ENCODE measurements around the gene RAB10.
"Not testable (repeated sequence)": the region's sequence is repeated elsewhere in the genome, so short reads cannot be mapped to it uniquely, and the experiment has no call there.

Gene RAB10

GRCh38 chr2:26150243-26150642 lies 116.4 kb downstream of the RAB10 start:
- no peaks in the 10 kb centered on the region for H3K36me3 Mint-ChIP-seq
- no peak for ATAC-seq (ENCODE audit: low read depth)
- no peak for DNase-seq (ENCODE audit: low spot score in 2 of 2)
- no peak overlapping the region for H3K4me3 Mint-ChIP-seq
- peaks cover 9% of the 10 kb centered on the region for H3K27me3 Mint-ChIP-seq
- H3K9me3 Mint-ChIP-seq = no peaks in the 10 kb centered on the region
- peak overlapping the region; percentile 14 for H3K27ac Mint-ChIP-seq
- peaks cover under 1% of the 10 kb centered on the region for H3K4me1 Mint-ChIP-seq

DNA sequence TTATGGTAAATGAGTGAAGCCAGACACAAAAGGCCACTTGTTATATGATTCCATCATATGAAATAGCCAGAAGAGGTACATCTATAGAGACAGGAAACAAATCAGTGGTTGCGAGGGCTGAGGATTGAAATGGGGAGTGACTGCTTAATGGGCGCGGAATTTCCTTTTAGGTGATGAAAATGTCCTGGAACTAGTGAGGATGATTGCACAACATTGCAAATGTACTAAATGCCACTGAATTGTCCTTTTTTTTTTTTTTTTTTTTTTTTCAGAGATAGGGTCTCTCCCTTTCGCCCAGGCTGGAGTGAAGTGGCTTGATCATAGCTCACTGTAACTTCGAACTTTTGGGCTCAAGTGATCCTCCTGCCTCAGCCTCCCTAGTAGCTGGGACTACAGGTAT lies 123.7 kb downstream of the RAB10 start:
- no peaks in the 10 kb centered on the region for H3K27me3 Mint-ChIP-seq
- no peaks in the 10 kb centered on the region for H3K36me3 Mint-ChIP-seq
- no peak overlapping the region for H3K27ac Mint-ChIP-seq
- no peaks in the 10 kb centered on the region for H3K9me3 Mint-ChIP-seq
- H3K4me3 Mint-ChIP-seq = no peak overlapping the region
- ATAC-seq (ENCODE audit: low read depth) = no peak
- no peaks in the 10 kb centered on the region for H3K4me1 Mint-ChIP-seq
- DNase-seq (ENCODE audit: low spot score in 2 of 2) = no peak

- Mint-ChIP-seq H3K4me3 (no peak overlapping the region), H3K36me3 (no peaks in the 10 kb centered on the region), H3K9me3 (no peaks in the 10 kb centered on the region), H3K27me3 (no peaks in the 10 kb centered on the region), H3K4me1 (no peaks in the 10 kb centered on the region), H3K27ac (no peak overlapping the region)
- ATAC-seq (ENCODE audit: low read depth) (no peak), DNase-seq (ENCODE audit: low spot score in 2 of 2) (no peak)
Measured at GRCh38 chr2:26161926-26162325, 128.0 kb downstream of the RAB10 start.

DNA sequence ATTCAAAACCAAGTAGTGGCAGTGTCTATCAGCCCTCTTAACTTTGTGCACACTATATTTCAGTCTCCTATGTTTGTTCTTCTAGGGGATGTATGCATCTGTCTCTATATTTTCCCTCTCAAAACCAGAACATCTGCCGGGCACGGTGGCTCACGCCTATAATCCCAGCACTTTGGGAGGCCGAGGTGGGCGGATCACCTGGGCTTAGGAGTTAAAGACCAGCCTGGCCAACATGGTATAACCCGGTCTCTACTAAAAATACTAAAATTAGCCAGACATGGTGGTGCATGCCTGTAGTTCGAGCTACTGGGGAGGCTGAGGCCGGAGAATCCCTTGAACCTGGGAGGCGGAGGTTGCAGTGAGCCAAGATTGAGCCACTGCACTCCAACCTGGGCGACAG lies 129.1 kb downstream of the RAB10 start:
- no peaks in the 10 kb centered on the region for H3K36me3 Mint-ChIP-seq
- H3K27ac Mint-ChIP-seq = no peak overlapping the region
- H3K9me3 Mint-ChIP-seq = no peaks in the 10 kb centered on the region
- no peak overlapping the region for H3K4me3 Mint-ChIP-seq
- no peaks in the 10 kb centered on the region for H3K27me3 Mint-ChIP-seq
- DNase-seq (ENCODE audit: low spot score in 2 of 2) (no peak), ATAC-seq (ENCODE audit: low read depth) (no peak)
- no peaks in the 10 kb centered on the region for H3K4me1 Mint-ChIP-seq

GRCh38 chr2:26164231-26164630 lies 130.3 kb downstream of the RAB10 start:
- H3K27me3 Mint-ChIP-seq = no peaks in the 10 kb centered on the region
- H3K9me3 Mint-ChIP-seq = no peaks in the 10 kb centered on the region
- DNase-seq (ENCODE audit: low spot score in 2 of 2) = no peak
- H3K36me3 Mint-ChIP-seq = no peaks in the 10 kb centered on the region
- no peak overlapping the region for H3K27ac Mint-ChIP-seq
- no peaks in the 10 kb centered on the region for H3K4me1 Mint-ChIP-seq
- ATAC-seq (ENCODE audit: low read depth) = no peak
- H3K4me3 Mint-ChIP-seq = no peak overlapping the region

DNA sequence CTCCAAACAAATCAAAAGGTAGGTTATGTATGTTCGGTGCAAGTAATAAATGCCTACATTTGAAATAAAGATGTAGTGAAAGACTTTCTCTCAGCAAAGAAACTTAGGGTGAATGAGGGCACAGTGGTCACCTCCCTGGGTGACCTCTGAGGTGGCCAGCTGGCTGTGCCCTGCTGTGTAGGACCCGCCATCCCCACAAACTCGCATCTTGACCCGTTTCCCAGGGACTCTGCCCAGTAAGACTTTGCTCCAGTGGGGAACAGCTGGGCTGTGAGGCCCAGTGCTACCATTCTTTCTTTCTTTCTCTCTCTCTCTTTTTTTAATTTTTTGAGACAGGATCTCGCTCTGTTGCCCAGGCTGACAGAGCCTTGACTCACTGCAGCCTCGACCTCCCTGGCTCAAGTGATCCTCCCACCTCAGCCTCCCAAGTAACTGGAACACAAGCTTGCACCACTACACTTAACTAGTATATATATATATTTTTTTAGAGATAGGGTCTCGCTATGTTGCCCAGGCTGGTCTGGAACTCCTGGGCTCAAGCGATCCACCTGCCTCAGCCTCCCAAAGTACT lies 130.8 kb downstream of the RAB10 start:
- Mint-ChIP-seq H3K9me3 (no peaks in the 10 kb centered on the region), H3K36me3 (no peaks in the 10 kb centered on the region), H3K27ac (no peak overlapping the region), H3K27me3 (no peaks in the 10 kb centered on the region), H3K4me1 (no peaks in the 10 kb centered on the region), H3K4me3 (no peak overlapping the region)
- ATAC-seq (ENCODE audit: low read depth) = no peak
- no peak for DNase-seq (ENCODE audit: low spot score in 2 of 2)

DNA sequence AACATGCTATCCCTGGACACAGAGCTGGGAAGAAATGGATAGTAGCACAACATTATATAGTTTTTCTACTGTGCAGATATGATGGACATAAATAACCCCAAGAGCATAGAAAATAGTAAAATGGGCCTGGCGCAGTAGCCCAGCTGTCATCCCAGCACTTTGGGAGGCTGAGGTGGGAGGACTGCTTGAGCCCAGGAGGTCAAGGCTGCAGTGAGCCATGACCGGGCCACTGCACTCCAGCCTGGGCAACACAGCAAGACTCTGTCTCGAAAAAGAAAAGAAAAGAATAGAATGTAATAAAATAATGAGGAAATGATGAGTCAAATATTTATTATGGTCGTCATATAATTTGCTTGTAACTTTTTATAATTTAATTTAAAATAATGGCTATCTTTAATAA lies 131.5 kb downstream of the RAB10 start:
- H3K9me3 Mint-ChIP-seq = no peaks in the 10 kb centered on the region
- H3K36me3 Mint-ChIP-seq = no peaks in the 10 kb centered on the region
- H3K4me1 Mint-ChIP-seq = no peaks in the 10 kb centered on the region
- no peaks in the 10 kb centered on the region for H3K27me3 Mint-ChIP-seq
- no peak overlapping the region for H3K4me3 Mint-ChIP-seq
- DNase-seq (ENCODE audit: low spot score in 2 of 2) (no peak), ATAC-seq (ENCODE audit: low read depth) (no peak)
- no peak overlapping the region for H3K27ac Mint-ChIP-seq

DNA sequence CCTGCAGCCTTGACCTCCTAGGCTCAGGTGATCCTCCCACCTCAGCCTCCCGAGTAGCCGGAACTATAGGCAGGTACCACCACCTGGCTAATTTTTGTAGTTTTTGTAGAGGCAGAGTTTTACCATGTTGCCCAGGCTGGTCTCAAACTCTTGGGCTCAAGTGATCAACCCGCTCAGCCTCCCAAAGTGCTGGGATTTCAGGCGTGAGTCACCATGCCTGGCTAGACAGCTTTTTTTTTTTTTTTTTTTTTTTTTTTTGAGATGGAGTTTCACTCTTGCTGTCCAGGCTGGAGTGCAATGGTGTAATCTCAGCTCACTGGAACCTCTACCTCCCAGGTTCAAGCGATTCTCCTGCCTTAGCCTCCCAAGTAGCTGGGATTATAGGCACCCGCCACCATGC lies 132.7 kb downstream of the RAB10 start:
- H3K36me3 Mint-ChIP-seq; H3K4me3 Mint-ChIP-seq; ATAC-seq (ENCODE audit: low read depth); H3K9me3 Mint-ChIP-seq; H3K4me1 Mint-ChIP-seq; H3K27ac Mint-ChIP-seq; DNase-seq (ENCODE audit: low spot score in 2 of 2); H3K27me3 Mint-ChIP-seq: not testable (repeated sequence)

DNA sequence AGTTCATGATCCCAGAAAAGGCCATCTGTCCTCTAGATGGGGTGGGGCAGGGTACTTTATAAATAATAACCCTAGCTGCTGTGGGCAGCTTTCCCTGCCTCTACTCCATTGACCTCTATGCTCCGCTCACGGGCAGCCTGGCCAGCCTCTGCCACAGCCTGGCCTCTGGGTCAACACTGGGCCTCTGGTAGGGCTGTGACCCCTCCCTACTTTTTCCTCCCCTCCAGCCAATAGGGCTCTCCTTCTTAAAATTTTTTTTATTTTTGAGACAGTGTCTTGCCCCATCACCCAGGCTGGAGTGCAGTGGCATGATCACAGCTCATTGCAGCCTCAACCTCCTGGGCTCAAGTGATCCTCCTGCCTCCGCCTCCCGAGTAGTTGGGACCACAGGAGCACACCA lies 134.9 kb downstream of the RAB10 start:
- DNase-seq (ENCODE audit: low spot score in 2 of 2) (no peak), ATAC-seq (ENCODE audit: low read depth) (no peak)
- H3K4me1 Mint-ChIP-seq = peaks cover 11% of the 10 kb centered on the region
- no peak overlapping the region for H3K4me3 Mint-ChIP-seq
- no peaks in the 10 kb centered on the region for H3K9me3 Mint-ChIP-seq
- H3K27ac Mint-ChIP-seq = no peak overlapping the region
- no peaks in the 10 kb centered on the region for H3K36me3 Mint-ChIP-seq
- peaks cover 13% of the 10 kb centered on the region for H3K27me3 Mint-ChIP-seq

GRCh38 chr2:26169226-26169625 lies 135.3 kb downstream of the RAB10 start:
- ATAC-seq (ENCODE audit: low read depth) = no peak
- peaks cover 13% of the 10 kb centered on the region for H3K27me3 Mint-ChIP-seq
- H3K36me3 Mint-ChIP-seq = no peaks in the 10 kb centered on the region
- H3K4me3 Mint-ChIP-seq = no peak overlapping the region
- no peak for DNase-seq (ENCODE audit: low spot score in 2 of 2)
- H3K4me1 Mint-ChIP-seq = peaks cover 11% of the 10 kb centered on the region
- no peaks in the 10 kb centered on the region for H3K9me3 Mint-ChIP-seq
- no peak overlapping the region for H3K27ac Mint-ChIP-seq

DNA sequence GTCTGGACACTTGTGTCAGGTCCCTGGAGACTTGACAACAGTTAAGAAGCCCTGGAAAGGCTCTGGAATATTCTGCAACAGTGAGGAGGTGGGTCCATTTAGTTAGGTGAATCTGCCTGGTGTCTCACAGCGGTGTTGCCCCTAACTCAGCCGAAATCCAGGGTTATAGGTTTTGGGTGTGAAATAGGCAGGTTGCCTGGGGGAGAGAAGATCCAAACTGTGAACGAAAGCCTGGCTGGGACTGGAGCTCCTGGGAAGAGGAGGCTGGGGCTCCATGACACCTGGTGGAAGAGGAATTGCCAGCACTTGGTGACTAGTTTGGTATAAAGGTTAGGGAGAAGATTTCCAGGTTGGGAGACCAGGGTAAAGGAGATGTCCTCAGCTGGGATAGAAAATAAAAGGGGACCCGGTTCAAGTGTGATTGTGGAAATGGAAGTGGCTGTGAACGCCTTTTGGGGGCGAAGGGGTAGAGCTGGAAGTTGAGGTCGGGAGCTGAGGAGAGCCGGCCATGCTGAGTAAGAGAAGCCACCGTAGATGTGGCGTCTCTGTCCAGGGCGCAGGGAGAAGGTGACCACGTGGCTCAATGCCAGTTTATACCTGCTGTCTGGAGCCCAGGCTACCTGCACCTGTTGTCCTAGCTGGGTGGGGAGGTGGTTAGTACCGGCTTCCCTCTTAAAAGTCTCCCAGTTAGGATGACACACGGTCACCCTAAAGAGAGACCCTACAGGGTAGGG lies 136.0 kb downstream of the RAB10 start:
- H3K36me3 Mint-ChIP-seq = no peaks in the 10 kb centered on the region
- H3K4me3 Mint-ChIP-seq = no peak overlapping the region
- no peaks in the 10 kb centered on the region for H3K9me3 Mint-ChIP-seq
- ATAC-seq (ENCODE audit: low read depth) = no peak
- H3K4me1 Mint-ChIP-seq = peaks cover 17% of the 10 kb centered on the region
- peaks cover 19% of the 10 kb centered on the region for H3K27me3 Mint-ChIP-seq
- H3K27ac Mint-ChIP-seq = no peak overlapping the region
- DNase-seq (ENCODE audit: low spot score in 2 of 2) = no peak

- peaks cover 17% of the 10 kb centered on the region for H3K4me1 Mint-ChIP-seq
- no peaks in the 10 kb centered on the region for H3K36me3 Mint-ChIP-seq
- no peak overlapping the region for H3K27ac Mint-ChIP-seq
- no peak for ATAC-seq (ENCODE audit: low read depth)
- H3K27me3 Mint-ChIP-seq = peaks cover 22% of the 10 kb centered on the region
- DNase-seq (ENCODE audit: low spot score in 2 of 2) = no peak
- no peaks in the 10 kb centered on the region for H3K9me3 Mint-ChIP-seq
- no peak overlapping the region for H3K4me3 Mint-ChIP-seq
Measured at GRCh38 chr2:26170795-26171194, 136.9 kb downstream of the RAB10 start.

DNA sequence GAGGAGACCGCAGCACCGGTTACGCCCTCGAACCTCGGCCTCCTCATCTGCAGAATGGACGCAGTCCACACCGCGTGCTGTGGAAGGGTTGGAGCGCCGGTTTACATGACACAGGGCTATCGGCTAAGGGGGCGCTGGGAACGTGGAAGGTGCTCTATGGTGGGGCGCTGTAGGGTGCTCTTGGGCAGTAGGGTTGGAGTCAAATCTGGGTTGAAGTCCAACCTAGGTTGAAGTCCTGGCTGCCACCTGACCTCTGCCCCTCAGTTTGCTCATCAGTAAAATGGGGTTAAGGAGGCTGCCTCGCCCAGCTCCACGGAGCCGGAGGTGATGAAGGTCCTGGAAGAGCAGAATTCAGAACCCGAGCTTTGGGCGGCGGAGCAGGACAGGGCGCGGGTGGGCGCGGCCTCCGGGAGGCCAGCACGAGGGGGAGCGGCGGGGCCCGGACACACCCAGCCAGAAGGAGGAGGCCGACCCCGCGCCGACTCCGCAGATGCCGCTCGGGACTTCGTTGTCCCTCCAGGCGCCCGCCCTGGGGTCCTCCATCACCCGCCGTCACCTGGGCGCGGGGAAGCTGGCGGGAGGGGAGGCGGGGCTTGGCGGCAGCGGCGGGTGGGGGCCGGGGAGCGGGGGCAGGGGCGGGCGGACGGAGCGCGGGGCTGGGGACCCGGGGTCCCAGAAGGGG lies 138.4 kb downstream of the RAB10 start:
- no peak overlapping the region for H3K27ac Mint-ChIP-seq
- DNase-seq (ENCODE audit: low spot score in 2 of 2) (no peak), ATAC-seq (ENCODE audit: low read depth) (peak; percentile 26)
- H3K27me3 Mint-ChIP-seq = peaks cover 24% of the 10 kb centered on the region
- H3K36me3 Mint-ChIP-seq = no peaks in the 10 kb centered on the region
- peaks cover 17% of the 10 kb centered on the region for H3K4me1 Mint-ChIP-seq
- no peaks in the 10 kb centered on the region for H3K9me3 Mint-ChIP-seq
- H3K4me3 Mint-ChIP-seq = peak overlapping the region; percentile 90

DNA sequence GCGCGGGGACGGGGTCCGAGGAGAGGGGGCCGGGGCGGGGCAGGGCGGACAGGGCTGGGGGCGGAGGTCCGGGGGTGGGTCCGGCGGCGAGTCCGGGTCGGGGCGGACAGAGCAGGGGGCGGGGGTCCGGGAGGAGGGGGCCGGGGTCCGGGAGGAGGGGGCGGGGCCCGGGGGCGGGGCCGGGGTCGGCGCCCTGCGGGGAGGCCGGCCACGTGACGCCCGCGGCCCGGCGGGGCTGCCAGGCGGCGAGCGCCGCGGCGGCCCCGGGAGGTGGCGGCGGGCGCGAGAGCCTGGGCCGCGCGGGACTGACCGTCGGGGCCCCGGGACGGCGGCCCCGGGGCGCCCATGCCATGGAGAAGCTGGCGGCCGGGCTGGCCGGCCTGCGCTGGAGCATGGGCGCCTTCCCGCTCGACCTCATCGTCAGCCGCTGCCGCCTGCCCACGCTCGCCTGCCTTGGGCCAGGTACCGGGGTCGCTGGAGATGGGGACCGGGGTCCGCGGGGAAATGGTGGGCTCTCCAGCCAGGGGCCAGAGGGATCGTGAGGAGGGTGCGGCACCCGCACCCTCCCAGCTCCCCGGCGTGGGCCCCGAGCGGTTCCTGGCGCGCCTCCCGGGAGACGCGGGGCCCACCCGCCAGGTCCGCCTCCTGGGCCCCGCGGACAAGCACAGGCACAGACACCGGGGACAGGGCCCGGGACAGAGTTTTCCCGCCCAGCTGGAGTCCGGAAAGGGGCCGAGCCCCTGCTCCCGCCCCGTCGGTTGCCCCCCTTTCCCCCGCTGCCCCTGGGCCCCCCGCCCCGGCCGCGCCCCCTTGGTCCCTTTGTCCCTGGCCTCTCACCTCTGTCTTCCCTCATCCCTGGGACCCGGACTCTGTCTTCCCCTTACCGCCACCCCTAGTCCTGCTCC lies 139.2 kb downstream of the RAB10 start, which contains the start of gene GAREM2:
GAREM2 (plus strand) TSS at position 218 of the 905 bp plus-strand sequence; CDS start at position 351, 133 bp downstream.
- Mint-ChIP-seq H3K4me3 (peak within 1 kb of the TSS; percentile 90), H3K9me3 (no peaks in the 10 kb centered on the region), H3K27me3 (peaks cover 24% of the 10 kb centered on the region), H3K36me3 (no peaks in the 10 kb centered on the region), H3K4me1 (peaks cover 17% of the 10 kb centered on the region), H3K27ac (no peak within 1 kb of the TSS)
- ATAC-seq (ENCODE audit: low read depth) = peak; percentile 43
- no peak for DNase-seq (ENCODE audit: low spot score in 2 of 2)

Measured in memory B cell (primary cell).